Ovary (tissue), 10 donors: ENCODE results near the gene HSD3B7. TPM values are rescaled to one million over a fixed set of nuclear protein-coding genes. Genes with fewer than 3 reads are reported as not detected.
"Not testable (repeated sequence)": the region's sequence is repeated elsewhere in the genome, so short reads cannot be mapped to it uniquely, and the experiment has no call there.

Source experiments
- DNase-seq, 5 donors: peaks; one replicate each; pipeline ENCODE4 v3.0.0-alpha.2; 2019 to 2020
- H3K27ac ChIP-seq, 2 donors: fragments of 200-600 bp; one replicate each; pipeline versions ENCODE4 v1.5.1 to v1.8.0; 2019 to 2022
- H3K27me3 ChIP-seq: fragments of 200-600 bp; one replicate; pipeline ENCODE4 v1.8.0; 2022
- H3K36me3 ChIP-seq: fragments of 200-600 bp; sonication (generic); one replicate; pipeline ENCODE4 v1.5.1; 2019
- H3K4me1 ChIP-seq: one replicate; pipeline ENCODE4 v1.8.1; 2013; ENCODE audit warnings: mild to moderate bottlenecking, moderate library complexity; ENCODE audit not compliant: insufficient read depth
- H3K4me3 ChIP-seq: fragments of 200-600 bp; sonication (generic); one replicate; pipeline ENCODE4 v1.5.1; 2017
- H3K9me3 ChIP-seq, 2 donors: fragments of 200-600 bp in 1 of 2; sonication (generic) in 1 of 2; one replicate each; pipeline versions ENCODE4 v1.5.1 to v1.8.1; 2013 to 2019; ENCODE audit warnings: mild to moderate bottlenecking in 1 of 2, moderate library complexity in 1 of 2
- EP300 ChIP-seq: sonication (generic); formaldehyde crosslinking; IDR thresholded peaks from one replicate; pipeline ENCODE4 v1.6.1; 2017; ENCODE audit warnings: antibody characterized with exemption
- POLR2A ChIP-seq: fragments of 450-650 bp; IDR thresholded peaks from one replicate; pipeline ENCODE4 v1.6.1; 2017; ENCODE audit warnings: antibody characterized with exemption, mild to moderate bottlenecking, moderate library complexity
- WGBS, 3 donors: extraction: QIAGEN DNeasy Blood & Tissue Kit in 1 of 3; methylation state at CpG; one replicate each; pipeline versions ENCODE4 v1.1.5 to v1.1.7; 2013 to 2017; 5-methylcytosine and 5-hydroxymethylcytosine counted together
- intact Hi-C, 4 donors: fragments of 100-400 bp; cut with DNase I; formaldehyde crosslinking; loops; one replicate each; pipeline versions ENCODE4 v1.11.0 to v1.15.1; 2022 to 2023
- long read RNA-seq, 3 donors: library from polyadenylated mRNA in 2 of 3; unstranded in 2 of 3; transcript quantifications; one replicate each; pipeline ENCODE4 v2.0.0 and lab custom pipeline, GENCODE V29; 2021 to 2026
- polyA plus RNA-seq, 2 donors: library from polyadenylated mRNA; stranded (reverse); fragments of 200-250 nt in 1 of 2; fragments of 350-450 nt in 1 of 2; fragmentation: Illumina TruSeq in 1 of 2; extraction: RNeasy Lipid Tissue Mini Kit (QIAGEN cat#74804) in 1 of 2; gene quantifications; one replicate each; pipeline ENCODE4 v1.2.3, GENCODE V29; 2013 to 2014
- total RNA-seq, 7 donors: library from RNA; depleted of rRNA in 2 of 7; stranded (reverse); fragments of >200 nt in 2 of 7; fragmentation: NEBNext Ultra II Directional in 3 of 7; extraction: Animal tissue kit (Norgen Biotek cat#: 25700) in 3 of 7; gene quantifications; one replicate each; pipeline versions ENCODE4 v1.1.0 to v1.2.4, GENCODE V29; 2016 to 2023
- TF ChIP-seq, protein P1 (sequence below), 3 donors: fragments of 450-650 bp in 2 of 3; fragments of 200-600 bp in 1 of 3; IDR thresholded peaks; one replicate each; pipeline versions ENCODE4 v1.5.1 to v1.8.0; 2016 to 2022; ENCODE audit warnings: antibody characterized with exemption in 3 of 3, mild to moderate bottlenecking in 1 of 3
- donor health status: DM: no; HTN: no; CAD: no; lungs with moderate emphysema.
- donor health status: DM: no; HTN: no; CAD: no.
- donor health status: Bipolar disorder and iron deficiency.
- donor health status: DM: yes; HTN: yes; CAD: no.
- donor health status: DM: no; HTN: no; CAD: no.
- donor health status: DM: yes; HTN: yes; CAD: no.

HSD3B7 gene
- 10 to 100 TPM in 4 of 7 donors, 1 to 10 TPM in 3; 8.0 to 24.5 (median 10.5) TPM for total RNA-seq
- 1 to 10 TPM; 3.9 to 8.0 TPM for polyA plus RNA-seq
- long read RNA-seq, donor 1, transcript HSD3B7-202 (7 exons, 2,172 nt) = major isoform, 29 of 75 reads
- long read RNA-seq, donor 1, partial matches to known transcripts = 20 of 75 reads
- long read RNA-seq, donor 1, other reads (novel, unspliced or antisense) = 26 of 75 reads
- long read RNA-seq, donor 2, partial matches to known transcripts = 0 of 2 reads
- long read RNA-seq, donor 2, other reads (novel, unspliced or antisense) = 0 of 2 reads
- long read RNA-seq, donor 3, transcript HSD3B7-202 (7 exons, 2,172 nt) = major isoform, 14 of 40 reads
- long read RNA-seq, donor 3, partial matches to known transcripts = 3 of 40 reads
- long read RNA-seq, donor 3, other reads (novel, unspliced or antisense) = 23 of 40 reads

- no peaks in the 10 kb centered on the region for H3K9me3 ChIP-seq
- peak; percentile 90 to 96 (median 94) for DNase-seq
- H3K27ac ChIP-seq = no peak within 1 kb of the TSS
- 18 to 25% (median 21%) methylated on average over 24 of the region's 24 CpGs for WGBS, 3 donors
- TF ChIP-seq, protein P1, sequence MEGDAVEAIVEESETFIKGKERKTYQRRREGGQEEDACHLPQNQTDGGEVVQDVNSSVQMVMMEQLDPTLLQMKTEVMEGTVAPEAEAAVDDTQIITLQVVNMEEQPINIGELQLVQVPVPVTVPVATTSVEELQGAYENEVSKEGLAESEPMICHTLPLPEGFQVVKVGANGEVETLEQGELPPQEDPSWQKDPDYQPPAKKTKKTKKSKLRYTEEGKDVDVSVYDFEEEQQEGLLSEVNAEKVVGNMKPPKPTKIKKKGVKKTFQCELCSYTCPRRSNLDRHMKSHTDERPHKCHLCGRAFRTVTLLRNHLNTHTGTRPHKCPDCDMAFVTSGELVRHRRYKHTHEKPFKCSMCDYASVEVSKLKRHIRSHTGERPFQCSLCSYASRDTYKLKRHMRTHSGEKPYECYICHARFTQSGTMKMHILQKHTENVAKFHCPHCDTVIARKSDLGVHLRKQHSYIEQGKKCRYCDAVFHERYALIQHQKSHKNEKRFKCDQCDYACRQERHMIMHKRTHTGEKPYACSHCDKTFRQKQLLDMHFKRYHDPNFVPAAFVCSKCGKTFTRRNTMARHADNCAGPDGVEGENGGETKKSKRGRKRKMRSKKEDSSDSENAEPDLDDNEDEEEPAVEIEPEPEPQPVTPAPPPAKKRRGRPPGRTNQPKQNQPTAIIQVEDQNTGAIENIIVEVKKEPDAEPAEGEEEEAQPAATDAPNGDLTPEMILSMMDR (IDR thresholded peaks at IDR 0.05) = peak; percentile 87 to 97 (median 97)
- TF ChIP-seq POLR2A (no peak), EP300 (no peak)
- peaks cover 8% of the 10 kb centered on the region for H3K4me1 ChIP-seq
- H3K4me3 ChIP-seq = peak within 1 kb of the TSS; percentile 42
- H3K27me3 ChIP-seq = no peaks in the 10 kb centered on the region
- H3K36me3 ChIP-seq = no peaks in the 10 kb centered on the region
- intact Hi-C loops = loop anchor here (2.0 to 10.0 kb wide), 7 partner anchors 50 to 890 kb away; partner anchors contain the start of genes ZNF843 (in 4 of the 4), ZNF267 (in 2 of the 4) and STX4 (in 1 of the 4)
Observed at GRCh38 chr16:30984669-30985400, at the start of gene HSD3B7. TSS of gene HSD3B7 (plus strand) at chr16:30985207. CDS start at chr16:30985659, 452 bp downstream.

DNA sequence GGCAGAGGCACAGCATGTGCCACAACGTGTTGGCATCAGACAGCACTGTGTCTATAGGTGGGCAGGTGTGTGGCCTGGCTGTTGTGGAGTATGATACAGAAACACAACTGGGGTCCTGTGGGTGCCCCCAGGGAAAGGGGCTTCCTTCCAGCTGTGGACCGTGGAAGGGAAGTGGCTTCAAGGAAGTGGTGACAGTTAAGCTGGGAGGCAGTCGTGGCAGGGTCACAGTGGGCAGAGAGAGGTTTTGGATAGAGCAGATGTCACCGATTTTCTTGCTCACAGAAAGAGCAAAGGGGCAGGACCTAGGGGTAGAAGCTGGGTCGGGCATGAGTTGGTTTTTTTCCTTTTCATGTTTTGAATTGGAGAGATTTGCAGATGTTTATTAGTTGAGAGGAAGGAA, 47.3 kb upstream of the HSD3B7 start:
- H3K4me1 ChIP-seq = no peaks in the 10 kb centered on the region
- no peaks in the 10 kb centered on the region for H3K36me3 ChIP-seq
- no peak overlapping the region for H3K27ac ChIP-seq
- H3K9me3 ChIP-seq = no peaks in the 10 kb centered on the region
- no peak overlapping the region for H3K4me3 ChIP-seq
- intact Hi-C loops = no loop called here
- 60 to 64% (median 62%) methylated on average over 5 of the region's 5 CpGs for WGBS, 3 donors
- DNase-seq = no peak
- H3K27me3 ChIP-seq = no peaks in the 10 kb centered on the region
- TF ChIP-seq POLR2A = no peak
- no peak for TF ChIP-seq EP300
- TF ChIP-seq, protein P1 (IDR thresholded peaks at IDR 0.05) = no peak

- H3K36me3 ChIP-seq, H3K4me1 ChIP-seq, H3K27ac ChIP-seq, H3K9me3 ChIP-seq, H3K4me3 ChIP-seq, intact Hi-C loops, H3K27me3 ChIP-seq, DNase-seq: not testable (repeated sequence)
- 88 to 92% (median 90%) methylated on average over 8 of the region's 8 CpGs for WGBS, 3 donors
Observed at GRCh38 chr16:30939571-30939970, 45.4 kb upstream of the HSD3B7 start.

GRCh38 chr16:30941600-30942425, 43.2 kb upstream of the HSD3B7 start:
- Histone ChIP-seq H3K9me3 (no peaks in the 10 kb centered on the region), H3K4me1 (no peaks in the 10 kb centered on the region), H3K4me3 (no peak overlapping the region), H3K27ac (no peak overlapping the region), H3K27me3 (no peaks in the 10 kb centered on the region), H3K36me3 (no peaks in the 10 kb centered on the region)
- peak; percentile 58 to 77 (median 67) for DNase-seq
- WGBS, 3 donors = 25 to 31% (median 27%) methylated on average over 12 to 15 of the region's 15 CpGs
- TF ChIP-seq, protein P1 (IDR thresholded peaks at IDR 0.05) = peak; percentile 49 to 55 (median 55)
- no peak for TF ChIP-seq EP300
- no peak for TF ChIP-seq POLR2A
- intact Hi-C loops = no loop called here
